Measurements from ENCODE around the gene PTPRN2. TPM values are rescaled to one million over a fixed set of nuclear protein-coding genes. Genes with fewer than 3 reads are reported as not detected.

The PTPRN2 gene
- total RNA-seq, 1 experiment from 2014 or later = 1.1 TPM

DNA sequence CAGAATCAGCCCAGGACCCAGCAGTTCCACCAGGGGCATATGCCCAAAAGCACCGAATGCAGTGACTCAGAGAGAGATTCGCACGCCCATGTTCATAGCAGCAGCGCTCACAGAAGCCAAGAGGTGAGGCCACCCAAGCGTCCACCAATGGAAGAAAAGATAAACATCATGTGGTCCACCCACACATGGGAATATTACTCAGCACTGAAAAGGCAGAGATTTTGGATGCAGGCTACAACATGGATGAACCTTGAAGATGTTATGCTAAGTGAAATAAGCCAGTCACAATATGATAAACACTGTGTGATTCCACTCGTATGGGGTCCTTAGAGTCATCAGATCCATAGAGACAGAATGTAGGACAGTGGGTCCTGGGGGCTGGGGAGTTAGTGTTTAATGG, 823.4 kb downstream of the PTPRN2 start:
- in situ Hi-C loops (cut with HindIII; ENCODE audit: low pct_unique_long_range_greater_than_20kb, low sequenced_read_pairs) (no loop called here), intact Hi-C loops (cut with micrococcal nuclease; ENCODE audit: unreplicated experiment) (no loop called here)
- no peak for TF ChIP-seq TCF7L2 (IDR thresholded peaks at IDR 0.05; ENCODE audit: low read depth, low read length)
- TF ChIP-seq POLR2AphosphoS5 (IDR thresholded peaks at IDR 0.05; ENCODE audit: low read depth, low read length) = no peak
- TF ChIP-seq, protein P1, sequence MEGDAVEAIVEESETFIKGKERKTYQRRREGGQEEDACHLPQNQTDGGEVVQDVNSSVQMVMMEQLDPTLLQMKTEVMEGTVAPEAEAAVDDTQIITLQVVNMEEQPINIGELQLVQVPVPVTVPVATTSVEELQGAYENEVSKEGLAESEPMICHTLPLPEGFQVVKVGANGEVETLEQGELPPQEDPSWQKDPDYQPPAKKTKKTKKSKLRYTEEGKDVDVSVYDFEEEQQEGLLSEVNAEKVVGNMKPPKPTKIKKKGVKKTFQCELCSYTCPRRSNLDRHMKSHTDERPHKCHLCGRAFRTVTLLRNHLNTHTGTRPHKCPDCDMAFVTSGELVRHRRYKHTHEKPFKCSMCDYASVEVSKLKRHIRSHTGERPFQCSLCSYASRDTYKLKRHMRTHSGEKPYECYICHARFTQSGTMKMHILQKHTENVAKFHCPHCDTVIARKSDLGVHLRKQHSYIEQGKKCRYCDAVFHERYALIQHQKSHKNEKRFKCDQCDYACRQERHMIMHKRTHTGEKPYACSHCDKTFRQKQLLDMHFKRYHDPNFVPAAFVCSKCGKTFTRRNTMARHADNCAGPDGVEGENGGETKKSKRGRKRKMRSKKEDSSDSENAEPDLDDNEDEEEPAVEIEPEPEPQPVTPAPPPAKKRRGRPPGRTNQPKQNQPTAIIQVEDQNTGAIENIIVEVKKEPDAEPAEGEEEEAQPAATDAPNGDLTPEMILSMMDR (IDR thresholded peaks at IDR 0.05) = no peak
- TF ChIP-seq, protein P2, sequence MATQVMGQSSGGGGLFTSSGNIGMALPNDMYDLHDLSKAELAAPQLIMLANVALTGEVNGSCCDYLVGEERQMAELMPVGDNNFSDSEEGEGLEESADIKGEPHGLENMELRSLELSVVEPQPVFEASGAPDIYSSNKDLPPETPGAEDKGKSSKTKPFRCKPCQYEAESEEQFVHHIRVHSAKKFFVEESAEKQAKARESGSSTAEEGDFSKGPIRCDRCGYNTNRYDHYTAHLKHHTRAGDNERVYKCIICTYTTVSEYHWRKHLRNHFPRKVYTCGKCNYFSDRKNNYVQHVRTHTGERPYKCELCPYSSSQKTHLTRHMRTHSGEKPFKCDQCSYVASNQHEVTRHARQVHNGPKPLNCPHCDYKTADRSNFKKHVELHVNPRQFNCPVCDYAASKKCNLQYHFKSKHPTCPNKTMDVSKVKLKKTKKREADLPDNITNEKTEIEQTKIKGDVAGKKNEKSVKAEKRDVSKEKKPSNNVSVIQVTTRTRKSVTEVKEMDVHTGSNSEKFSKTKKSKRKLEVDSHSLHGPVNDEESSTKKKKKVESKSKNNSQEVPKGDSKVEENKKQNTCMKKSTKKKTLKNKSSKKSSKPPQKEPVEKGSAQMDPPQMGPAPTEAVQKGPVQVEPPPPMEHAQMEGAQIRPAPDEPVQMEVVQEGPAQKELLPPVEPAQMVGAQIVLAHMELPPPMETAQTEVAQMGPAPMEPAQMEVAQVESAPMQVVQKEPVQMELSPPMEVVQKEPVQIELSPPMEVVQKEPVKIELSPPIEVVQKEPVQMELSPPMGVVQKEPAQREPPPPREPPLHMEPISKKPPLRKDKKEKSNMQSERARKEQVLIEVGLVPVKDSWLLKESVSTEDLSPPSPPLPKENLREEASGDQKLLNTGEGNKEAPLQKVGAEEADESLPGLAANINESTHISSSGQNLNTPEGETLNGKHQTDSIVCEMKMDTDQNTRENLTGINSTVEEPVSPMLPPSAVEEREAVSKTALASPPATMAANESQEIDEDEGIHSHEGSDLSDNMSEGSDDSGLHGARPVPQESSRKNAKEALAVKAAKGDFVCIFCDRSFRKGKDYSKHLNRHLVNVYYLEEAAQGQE (IDR thresholded peaks at IDR 0.05; ENCODE audit: insufficient read depth in 1 of 2, low read depth in 2 of 2, low read length in 1 of 2) = no peak
- no peak for TF ChIP-seq SIN3A (IDR thresholded peaks at IDR 0.05; ENCODE audit: borderline replicate concordance, insufficient read depth, low read depth, low read length)
- H3K36me3 ChIP-seq (ENCODE audit: control insufficient read depth, insufficient read depth, low read length) = no peaks in the 10 kb centered on the region
- H3K27me3 ChIP-seq (ENCODE audit: control insufficient read depth, insufficient read depth, low read length) = no peaks in the 10 kb centered on the region
- H3K4me1 ChIP-seq (ENCODE audit: control insufficient read depth, insufficient read depth, low read length) = no peaks in the 10 kb centered on the region
- no TSS peak for BruUV-seq (replicated peaks)
- ATAC-seq (no peak), DNase-seq (ENCODE audit: low read depth, low spot score) (no peak)
- CTCF ChIA-PET = no interaction called here
- no peak overlapping the region for H3K4me3 ChIP-seq (ENCODE audit: low read depth in 2 of 2, low read length in 2 of 2)
- POLR2A ChIA-PET = no interaction called here
- H3K27ac ChIP-seq (ENCODE audit: low read length) = no peak overlapping the region
- no peaks in the 10 kb centered on the region for H3K9me3 ChIP-seq (ENCODE audit: control insufficient read depth, insufficient read depth, low read depth, low read length)

DNA sequence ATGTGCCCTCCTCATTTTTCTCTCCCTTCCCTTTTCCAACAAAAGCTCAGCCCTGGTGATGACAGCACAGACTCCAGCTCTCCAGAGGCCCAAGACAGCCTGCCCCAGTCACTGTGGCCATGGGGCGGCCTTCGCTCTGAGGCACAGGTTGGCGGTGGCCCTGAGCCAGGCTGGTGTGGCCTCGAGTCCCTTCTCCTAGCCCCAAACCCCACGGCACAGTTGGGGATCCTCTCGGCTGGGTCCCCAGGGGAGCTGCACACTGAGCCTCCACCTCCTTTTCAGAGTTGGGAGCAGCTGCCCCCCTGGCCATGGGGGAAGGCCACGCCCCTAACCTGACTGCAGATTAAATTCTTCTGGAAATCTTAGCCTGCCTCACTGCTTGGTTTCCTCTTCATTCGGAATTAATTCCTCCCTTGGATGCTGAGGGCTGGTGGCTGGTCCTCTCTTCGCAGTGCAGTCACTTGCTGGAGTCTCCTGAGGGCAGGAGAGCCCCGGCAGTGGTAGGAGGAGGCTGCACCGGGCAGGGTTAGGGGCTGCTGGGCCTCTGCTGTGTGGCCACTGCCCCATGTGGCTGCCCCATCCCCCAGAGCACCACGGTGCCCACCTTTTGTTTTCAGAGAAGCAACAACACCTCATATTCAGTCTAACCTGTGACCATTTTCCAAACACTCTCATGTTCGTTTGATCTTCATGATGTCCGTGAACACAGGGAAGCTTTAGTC, 824.2 kb downstream of the PTPRN2 start:
- DNase-seq (ENCODE audit: low read depth, low spot score) (no peak), ATAC-seq (no peak)
- intact Hi-C loops (cut with micrococcal nuclease; ENCODE audit: unreplicated experiment) (no loop called here), in situ Hi-C loops (cut with HindIII; ENCODE audit: low pct_unique_long_range_greater_than_20kb, low sequenced_read_pairs) (no loop called here)
- Histone ChIP-seq H3K9me3 (ENCODE audit: control insufficient read depth, insufficient read depth, low read depth, low read length) (no peaks in the 10 kb centered on the region), H3K27me3 (ENCODE audit: control insufficient read depth, insufficient read depth, low read length) (no peaks in the 10 kb centered on the region), H3K4me3 (ENCODE audit: low read depth in 2 of 2, low read length in 2 of 2) (no peak overlapping the region), H3K4me1 (ENCODE audit: control insufficient read depth, insufficient read depth, low read length) (no peaks in the 10 kb centered on the region), H3K27ac (ENCODE audit: low read length) (no peak overlapping the region), H3K36me3 (ENCODE audit: control insufficient read depth, insufficient read depth, low read length) (no peaks in the 10 kb centered on the region)
- POLR2A ChIA-PET = no interaction called here
- BruUV-seq (replicated peaks) = no TSS peak
- TF ChIP-seq SIN3A (IDR thresholded peaks at IDR 0.05; ENCODE audit: borderline replicate concordance, insufficient read depth, low read depth, low read length) = no peak
- TF ChIP-seq, protein P2 (IDR thresholded peaks at IDR 0.05; ENCODE audit: insufficient read depth in 1 of 2, low read depth in 2 of 2, low read length in 1 of 2) = no peak
- no peak for TF ChIP-seq POLR2AphosphoS5 (IDR thresholded peaks at IDR 0.05; ENCODE audit: low read depth, low read length)
- TF ChIP-seq TCF7L2 (IDR thresholded peaks at IDR 0.05; ENCODE audit: low read depth, low read length) = no peak
- TF ChIP-seq, protein P1 (IDR thresholded peaks at IDR 0.05) = no peak
- CTCF ChIA-PET = no interaction called here
